ENCODE data around the gene SOX13. TPM values are rescaled to one million over a fixed set of nuclear protein-coding genes. Genes with fewer than 3 reads are reported as not detected.
"Not testable (repeated sequence)": the region's sequence is repeated elsewhere in the genome, so short reads cannot be mapped to it uniquely, and the experiment has no call there.

The SOX13 gene
- polyA plus RNA-seq, 1 donor: 49.9 TPM

GRCh38 chr1:204087181-204087892 is 14.4 kb downstream of the SOX13 start:
- no peak for DNase-seq

GRCh38 chr1:204087893-204088528 is 15.1 kb downstream of the SOX13 start:
- no peak for DNase-seq

- no peak for DNase-seq
These were observed 15.7 kb downstream of the SOX13 start for GRCh38 chr1:204088596-204088995.

- DNase-seq: no peak
These were observed 16.3 kb downstream of the SOX13 start for GRCh38 chr1:204089044-204089751.

GRCh38 chr1:204090132-204090531 is 17.2 kb downstream of the SOX13 start:
- not testable (repeated sequence) for DNase-seq

- no peak for DNase-seq
These were observed 18.2 kb downstream of the SOX13 start for GRCh38 chr1:204091066-204091465.

- DNase-seq: no peak
These were observed 18.9 kb downstream of the SOX13 start for GRCh38 chr1:204091787-204092312.

GRCh38 chr1:204092632-204093420 is 19.9 kb downstream of the SOX13 start:
- no peak for DNase-seq

GRCh38 chr1:204093421-204093717 is 20.5 kb downstream of the SOX13 start:
- DNase-seq: no peak

DNA sequence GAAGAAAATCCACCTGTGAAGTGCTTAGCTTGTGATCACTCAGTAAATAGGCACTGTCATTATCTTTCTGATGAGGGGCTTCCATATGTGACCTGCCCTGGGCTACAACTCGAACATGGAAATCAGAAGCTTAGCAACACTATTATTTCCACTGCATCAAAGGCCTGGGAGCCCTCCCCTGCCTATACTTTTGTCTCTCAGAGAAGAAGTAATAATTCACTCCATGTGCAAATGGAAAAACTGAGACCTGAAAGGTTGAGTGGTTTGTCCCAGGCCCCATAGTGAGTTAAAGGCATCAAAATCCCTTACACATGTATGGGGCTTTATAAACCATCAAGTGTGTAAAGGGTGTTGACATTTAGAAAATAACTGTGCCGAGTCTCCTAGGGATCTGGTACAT is 20.9 kb downstream of the SOX13 start:
- no peak for DNase-seq

- no peak for DNase-seq
These were observed 21.4 kb downstream of the SOX13 start for GRCh38 chr1:204094313-204094729.

GRCh38 chr1:204094856-204095634 is 22.1 kb downstream of the SOX13 start:
- no peak for DNase-seq

DNA sequence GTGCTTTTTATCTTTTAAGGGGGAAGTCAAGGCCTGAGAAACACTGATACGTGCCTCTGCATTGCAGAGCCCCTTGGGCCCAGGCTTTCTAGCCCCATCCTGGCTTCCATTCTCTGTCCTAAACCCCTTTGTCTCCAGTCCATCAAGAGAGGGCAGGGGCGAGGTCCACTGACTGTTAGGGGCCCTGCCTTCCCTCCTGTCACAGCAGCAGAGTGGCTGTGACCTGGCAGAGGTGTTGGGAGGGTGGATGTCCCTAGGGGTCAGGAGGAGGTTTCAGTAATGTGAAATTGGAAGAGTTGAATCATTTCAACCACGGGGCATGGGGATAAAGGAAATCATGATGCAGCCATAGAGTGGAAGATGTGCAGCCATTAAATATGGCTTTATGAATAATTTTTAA is 24.0 kb downstream of the SOX13 start:
- DNase-seq: no peak

DNA sequence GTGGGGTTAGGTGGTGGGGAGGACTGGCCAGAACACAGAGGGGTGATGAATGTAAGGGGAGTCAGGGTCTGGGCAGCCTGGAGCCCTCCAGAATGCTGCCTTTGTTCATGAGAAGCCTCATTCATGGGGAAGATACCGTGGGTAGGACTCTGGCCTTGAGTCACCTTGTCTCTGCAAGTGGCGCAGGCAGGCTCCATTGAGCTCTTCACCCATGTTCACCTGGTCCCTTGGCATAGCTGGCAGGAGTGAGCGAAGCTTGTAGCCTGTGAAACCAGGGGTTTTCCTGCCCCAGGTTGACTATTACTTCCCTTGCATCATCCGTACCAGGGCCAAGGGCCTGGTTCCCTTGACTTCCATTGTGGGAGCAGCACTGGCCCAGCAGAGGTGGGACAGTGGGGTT is 25.8 kb downstream of the SOX13 start:
- no peak for DNase-seq

- not testable (repeated sequence) for DNase-seq
These were observed 26.8 kb downstream of the SOX13 start for GRCh38 chr1:204099754-204100153.

DNA sequence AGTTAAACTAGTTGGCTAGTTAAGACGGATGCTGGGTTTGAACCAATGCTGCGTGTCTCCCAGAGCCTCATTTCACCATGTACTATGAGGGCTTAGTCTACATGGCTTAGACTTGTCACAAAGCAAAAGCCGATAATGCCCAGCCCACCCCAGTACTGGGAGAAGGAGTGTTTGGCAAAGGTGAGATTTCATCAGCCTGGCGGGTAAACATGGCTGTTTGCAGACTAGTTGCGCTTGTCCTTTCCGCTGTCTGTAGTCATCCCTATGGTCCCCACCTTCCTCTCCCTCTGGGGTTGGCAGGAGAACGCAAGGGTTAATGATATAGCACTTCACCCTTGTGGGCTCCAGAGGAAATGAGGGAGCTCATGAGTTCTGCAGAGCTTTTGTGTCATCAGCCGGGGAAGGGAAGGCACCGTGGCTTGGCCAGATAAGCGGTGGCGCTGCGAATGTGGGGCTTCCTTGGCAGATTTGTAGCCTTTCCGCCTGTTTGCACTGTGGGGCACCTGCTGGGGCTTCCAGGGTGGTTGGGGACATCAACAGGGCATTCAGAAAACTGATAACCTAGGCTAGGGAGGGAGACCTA is 29.2 kb downstream of the SOX13 start:
- DNase-seq: no peak

GRCh38 chr1:204102739-204103430 is 30.0 kb downstream of the SOX13 start:
- DNase-seq: no peak

DNA sequence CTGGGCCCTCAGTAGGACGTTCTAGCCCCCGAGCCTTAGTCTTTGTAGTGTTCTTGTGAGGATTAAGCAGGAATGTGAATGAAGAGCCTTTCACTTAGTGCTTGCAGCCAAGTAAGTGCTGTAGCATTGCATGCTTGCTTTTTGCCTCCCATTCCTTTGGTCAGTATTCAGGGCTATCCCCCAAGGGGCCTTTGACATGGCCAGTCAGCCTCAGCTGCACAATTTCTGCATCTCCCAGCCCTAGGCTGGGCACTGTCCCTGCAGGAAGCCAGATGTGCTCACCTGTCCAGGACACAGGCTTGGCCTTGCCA is 30.5 kb downstream of the SOX13 start:
- no peak for DNase-seq

GRCh38 chr1:204104331-204105130 is 31.6 kb downstream of the SOX13 start:
- DNase-seq: no peak

DNA sequence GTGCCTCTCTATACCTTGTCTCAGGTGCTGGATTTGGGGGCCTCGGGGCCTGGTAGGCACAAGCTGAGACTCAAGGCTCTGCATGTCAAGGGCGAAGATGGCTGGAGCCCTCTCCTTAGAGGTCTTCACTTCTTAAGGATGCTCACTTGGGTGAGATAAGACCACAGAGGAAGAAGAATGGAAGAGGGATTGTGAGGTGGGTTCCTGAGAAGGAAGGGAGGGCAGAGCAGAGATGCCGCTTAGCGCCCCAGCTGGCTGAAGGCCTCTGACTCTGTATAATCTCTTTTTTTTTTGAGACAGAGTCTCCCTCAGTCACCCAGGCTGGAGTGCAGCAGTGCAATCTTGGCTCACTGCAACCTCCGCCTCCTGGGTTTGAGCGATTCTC is 32.2 kb downstream of the SOX13 start:
- DNase-seq: no peak

All from left kidney (tissue), 2 donors.